ENCODE results near the gene FCHO1.
"Not testable (repeated sequence)": the region's sequence is repeated elsewhere in the genome, so short reads cannot be mapped to it uniquely, and the experiment has no call there.

Gene FCHO1

GRCh38 chr19:17765069-17765618 is 13.9 kb downstream of the FCHO1 start:
- peak; percentile 13 for DNase-seq (ENCODE audit: low spot score)

GRCh38 chr19:17766543-17767131 is 15.4 kb downstream of the FCHO1 start:
- DNase-seq (ENCODE audit: low spot score): peak; percentile 23

GRCh38 chr19:17767559-17767958 is 16.3 kb downstream of the FCHO1 start:
- no peak for DNase-seq (ENCODE audit: low spot score)

- no peak for DNase-seq (ENCODE audit: low spot score)
Measured at GRCh38 chr19:17770613-17771012, 19.3 kb downstream of the FCHO1 start.

GRCh38 chr19:17772172-17772571 is 20.9 kb downstream of the FCHO1 start:
- DNase-seq (ENCODE audit: low spot score): no peak

GRCh38 chr19:17775245-17775927 is 24.1 kb downstream of the FCHO1 start:
- peak; percentile 46 for DNase-seq (ENCODE audit: low spot score)

GRCh38 chr19:17775991-17776803 is 24.9 kb downstream of the FCHO1 start:
- no peak for DNase-seq (ENCODE audit: low spot score)

GRCh38 chr19:17777840-17778239 is 26.6 kb downstream of the FCHO1 start:
- not testable (repeated sequence) for DNase-seq (ENCODE audit: low spot score)

- DNase-seq (ENCODE audit: low spot score): no peak
Measured at GRCh38 chr19:17778251-17778967, 27.1 kb downstream of the FCHO1 start.

GRCh38 chr19:17778968-17779929 is 28.0 kb downstream of the FCHO1 start:
- no peak for DNase-seq (ENCODE audit: low spot score)

- DNase-seq (ENCODE audit: low spot score): no peak
Measured at GRCh38 chr19:17780781-17781180, 29.5 kb downstream of the FCHO1 start.

- DNase-seq (ENCODE audit: low spot score): not testable (repeated sequence)
Measured at GRCh38 chr19:17783721-17784120, 32.4 kb downstream of the FCHO1 start.

GRCh38 chr19:17784201-17785008 is 33.1 kb downstream of the FCHO1 start:
- peak; percentile 74 for DNase-seq (ENCODE audit: low spot score)

- DNase-seq (ENCODE audit: low spot score): no peak
Measured at GRCh38 chr19:17787274-17787913, 36.1 kb downstream of the FCHO1 start.

- DNase-seq (ENCODE audit: low spot score): no peak
Measured at GRCh38 chr19:17788632-17789031, 37.4 kb downstream of the FCHO1 start.

- DNase-seq (ENCODE audit: low spot score): no peak
Measured at GRCh38 chr19:17790059-17790780, 38.9 kb downstream of the FCHO1 start.

GRCh38 chr19:17794412-17794730 is 43.1 kb downstream of the FCHO1 start:
- no peak for DNase-seq (ENCODE audit: low spot score)

- no peak for DNase-seq (ENCODE audit: low spot score)
Measured at GRCh38 chr19:17794731-17795494, 43.6 kb downstream of the FCHO1 start, which contains the start of gene B3GNT3. TSS of gene B3GNT3 (plus strand) at chr19:17795138. CDS start at chr19:17807808, 12,670 bp downstream.
